ENCODE data around the gene DNAJC1.

The DNAJC1 gene

DNA sequence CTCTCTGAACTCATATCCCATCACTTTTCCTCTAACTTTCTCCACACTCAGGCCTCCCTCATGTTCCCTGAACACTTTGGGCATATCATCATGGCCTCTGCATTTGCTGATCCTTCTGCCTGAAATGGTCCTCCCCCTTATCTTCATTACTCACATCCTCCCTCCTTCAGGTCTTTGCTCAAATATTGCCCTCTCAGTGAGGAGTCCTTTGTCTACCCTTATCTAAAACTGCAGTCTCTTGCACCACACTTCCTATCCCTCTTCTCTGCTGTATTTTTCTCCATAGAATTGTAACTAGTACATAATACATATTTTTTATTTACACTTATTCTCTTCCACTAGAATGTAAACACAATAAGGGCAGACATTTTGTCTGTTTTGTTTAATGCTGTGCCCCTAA lies 41.7 kb downstream of the DNAJC1 start:
- DNase-seq (ENCODE audit: low read depth in 2 of 2): no peak

GRCh38 chr10:21959998-21960397 lies 43.5 kb downstream of the DNAJC1 start:
- no peak for DNase-seq (ENCODE audit: low read depth in 2 of 2)

DNA sequence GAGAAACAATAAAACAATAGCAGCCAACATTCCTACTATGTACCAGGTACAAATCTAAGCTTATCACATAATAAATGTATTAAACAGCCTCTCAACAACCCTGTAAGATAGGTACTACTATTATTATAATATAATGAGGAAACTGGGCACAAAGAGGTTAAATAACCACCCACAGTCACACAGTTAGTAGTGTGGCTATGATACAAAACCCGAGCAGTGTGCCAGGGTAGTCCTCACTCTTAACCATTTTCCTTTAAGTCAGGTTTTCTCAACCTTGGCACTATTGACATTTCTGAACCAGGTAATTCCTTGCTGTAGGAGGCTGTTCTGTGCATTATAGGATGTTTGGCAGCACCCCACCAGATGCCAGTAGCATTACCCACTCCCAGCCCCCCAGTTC lies 48.8 kb downstream of the DNAJC1 start:
- DNase-seq (ENCODE audit: low read depth in 2 of 2): no peak

DNA sequence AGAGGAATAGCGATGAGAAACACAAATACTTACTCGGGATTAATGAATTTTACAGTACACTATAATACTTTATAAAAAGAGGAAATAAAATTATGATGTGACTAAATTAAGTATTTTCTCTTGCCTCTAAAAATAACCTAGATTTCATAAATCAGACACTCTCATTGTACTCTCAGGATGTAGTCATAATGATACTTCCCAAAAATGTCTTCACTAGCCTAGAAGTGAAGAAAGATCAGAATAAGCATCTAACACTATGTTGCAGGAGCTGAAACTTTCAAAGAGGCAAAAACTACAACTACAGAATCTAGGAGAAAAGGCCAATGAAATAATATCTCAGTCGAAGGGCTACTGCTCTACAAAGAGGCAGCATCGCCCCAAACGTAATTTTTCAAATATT lies 49.4 kb downstream of the DNAJC1 start:
- no peak for DNase-seq (ENCODE audit: low read depth in 2 of 2)

GRCh38 chr10:21953585-21954057 lies 49.9 kb downstream of the DNAJC1 start:
- DNase-seq (ENCODE audit: low read depth in 2 of 2): no peak

DNA sequence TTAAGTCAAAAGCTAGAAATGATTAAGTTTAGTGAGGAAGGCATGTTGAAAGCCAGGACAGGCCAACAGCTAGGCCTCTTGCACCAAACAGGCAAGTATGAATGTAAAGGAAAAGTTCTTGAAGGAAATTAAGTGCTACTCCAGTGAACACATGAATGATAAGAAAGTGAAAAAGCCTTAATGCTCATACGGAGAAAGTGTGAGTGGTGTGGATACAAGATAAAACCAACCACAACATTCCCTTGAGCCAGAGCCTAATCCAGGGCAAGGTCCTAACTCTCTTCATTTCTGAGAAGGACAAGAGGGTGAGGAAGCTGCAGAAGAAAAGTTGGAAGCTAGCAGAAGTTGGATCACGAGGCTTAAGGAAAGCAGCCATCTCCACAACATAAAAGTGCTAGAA lies 53.0 kb downstream of the DNAJC1 start:
- DNase-seq (ENCODE audit: low read depth in 2 of 2): no peak

- DNase-seq (ENCODE audit: low read depth in 2 of 2): no peak
These were observed 56.6 kb downstream of the DNAJC1 start for GRCh38 chr10:21946946-21947345.

DNA sequence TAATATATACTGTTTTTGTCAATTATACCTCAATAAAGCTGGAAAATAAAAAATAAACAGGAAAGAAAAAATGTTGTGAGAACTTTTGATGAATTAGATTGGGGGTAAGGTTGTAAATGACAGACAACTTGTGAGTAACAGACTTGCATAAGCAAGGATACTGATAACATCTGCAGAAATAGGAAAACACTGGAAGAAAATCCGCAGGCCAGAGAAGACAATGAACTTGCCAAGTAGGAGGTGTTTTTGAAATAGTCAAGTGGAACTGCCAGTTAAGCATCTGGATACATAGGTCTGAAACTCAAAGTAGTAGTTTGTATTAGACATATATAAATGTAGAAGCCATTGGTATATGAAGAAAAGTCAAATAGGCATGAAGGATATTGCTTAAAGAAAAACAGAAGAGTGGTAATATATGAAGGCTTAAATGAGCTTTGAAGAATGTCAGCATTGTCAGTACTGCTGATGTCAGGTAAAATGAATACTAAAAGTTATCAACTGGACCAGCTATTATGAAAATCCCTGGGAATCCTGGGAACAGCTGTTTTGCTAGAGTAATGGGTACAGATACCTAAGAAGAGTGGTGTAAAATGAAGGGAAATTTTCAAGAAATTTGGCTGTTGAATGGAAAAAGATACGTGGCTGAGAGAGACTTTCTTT lies 58.7 kb downstream of the DNAJC1 start:
- DNase-seq (ENCODE audit: low read depth in 2 of 2): no peak

GRCh38 chr10:21943633-21944265 lies 59.8 kb downstream of the DNAJC1 start:
- DNase-seq (ENCODE audit: low read depth in 2 of 2): no peak

DNA sequence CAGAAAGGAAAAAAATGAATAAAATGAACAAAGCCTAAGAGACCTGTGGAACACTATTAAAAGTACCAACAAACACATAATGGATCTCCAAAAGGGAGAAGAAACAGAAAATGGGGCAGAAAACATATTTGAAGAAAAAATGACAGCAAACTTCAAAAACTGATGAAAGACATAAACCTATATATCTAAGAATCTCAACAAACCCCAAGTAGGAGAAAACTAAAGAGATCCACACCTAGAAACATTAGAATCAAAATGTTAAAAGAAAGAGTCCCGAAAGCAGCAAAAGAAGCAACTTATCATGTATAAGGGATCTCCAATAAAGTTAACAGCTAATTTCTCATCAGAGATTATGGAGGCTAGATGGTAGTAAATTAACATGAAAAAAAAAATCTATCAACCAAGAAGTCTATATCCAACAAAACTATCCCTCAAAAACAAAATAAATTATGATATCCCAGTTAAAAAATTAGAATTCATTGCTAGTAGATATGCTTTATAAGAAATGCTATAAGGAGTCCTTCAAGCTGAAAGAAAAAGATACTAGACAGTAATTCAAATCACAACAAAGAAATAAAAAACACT lies 68.0 kb downstream of the DNAJC1 start:
- DNase-seq (ENCODE audit: low read depth in 2 of 2): no peak

- no peak for DNase-seq (ENCODE audit: low read depth in 2 of 2)
These were observed 69.2 kb downstream of the DNAJC1 start for GRCh38 chr10:21934307-21934706.

DNA sequence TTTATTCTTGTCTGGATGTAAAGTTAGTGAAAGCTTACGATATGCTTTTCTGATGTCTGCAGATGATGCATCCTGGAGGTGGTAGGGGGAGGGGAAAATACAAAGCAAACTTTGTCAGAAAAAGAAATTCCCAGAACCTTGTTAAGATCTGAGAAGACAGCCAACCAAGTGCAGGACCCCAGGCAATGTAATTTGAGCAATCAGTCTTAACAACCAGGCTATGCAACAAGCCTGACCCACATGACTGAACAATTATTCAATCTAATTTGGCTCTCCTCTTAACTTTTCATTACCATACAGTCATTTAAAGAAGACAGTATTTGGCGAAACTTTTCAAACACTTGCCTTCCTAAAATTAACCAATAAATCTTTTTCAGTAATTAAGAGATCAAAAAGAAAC lies 74.5 kb downstream of the DNAJC1 start:
- no peak for DNase-seq (ENCODE audit: low read depth in 2 of 2)

- DNase-seq (ENCODE audit: low read depth in 2 of 2): no peak
These were observed 75.7 kb downstream of the DNAJC1 start for GRCh38 chr10:21927631-21928353.

- DNase-seq (ENCODE audit: low read depth in 2 of 2): no peak
These were observed 76.6 kb downstream of the DNAJC1 start for GRCh38 chr10:21926949-21927348.

DNA sequence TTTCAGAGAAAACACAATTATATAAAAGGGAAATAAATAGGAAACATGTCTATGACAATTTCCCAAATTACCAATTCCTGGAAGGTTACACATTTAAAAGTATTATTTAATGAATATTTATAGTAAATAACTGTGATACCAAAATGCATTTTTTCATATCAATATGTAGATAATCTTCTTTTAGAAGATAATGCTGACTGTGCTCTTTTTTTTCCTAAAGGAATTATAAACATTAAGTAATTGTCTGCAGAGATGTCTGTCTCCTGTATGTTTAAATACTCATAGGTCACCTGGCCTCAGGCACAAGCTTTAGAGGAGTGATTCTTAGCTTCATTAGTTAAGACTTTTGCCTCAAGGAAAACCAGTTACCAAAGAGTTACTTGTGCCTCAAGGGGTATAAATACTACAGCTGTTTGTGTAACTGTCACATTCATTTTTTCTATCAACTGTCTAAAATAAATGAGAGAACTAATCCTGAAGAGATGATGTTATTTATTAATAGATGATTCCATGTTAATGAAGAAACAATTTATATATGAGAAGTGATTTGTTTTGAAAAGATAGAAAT lies 77.1 kb downstream of the DNAJC1 start:
- no peak for DNase-seq (ENCODE audit: low read depth in 2 of 2)

GRCh38 chr10:21925851-21926250 lies 77.7 kb downstream of the DNAJC1 start:
- no peak for DNase-seq (ENCODE audit: low read depth in 2 of 2)

DNA sequence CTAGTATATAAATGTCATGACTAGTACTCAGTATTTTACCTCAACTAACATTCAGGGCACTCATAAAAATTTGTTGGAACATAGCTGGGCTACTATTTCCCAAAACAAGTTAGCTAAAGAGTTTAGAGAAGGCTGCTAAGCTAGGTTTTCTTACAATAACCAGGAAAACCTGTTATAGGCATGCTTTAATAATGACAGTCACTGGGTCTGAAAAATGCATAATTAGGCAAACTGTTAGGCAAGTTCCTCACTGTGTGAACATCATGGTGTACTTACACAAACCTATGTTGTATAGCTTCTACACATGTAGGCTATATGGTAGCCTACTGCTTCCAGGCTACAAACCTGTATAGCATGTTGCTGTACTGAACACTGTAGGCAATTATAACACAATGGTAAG lies 79.0 kb downstream of the DNAJC1 start:
- DNase-seq (ENCODE audit: low read depth in 2 of 2): no peak

GRCh38 chr10:21920633-21921032 lies 82.9 kb downstream of the DNAJC1 start:
- DNase-seq (ENCODE audit: low read depth in 2 of 2): no peak

GRCh38 chr10:21919906-21920305 lies 83.6 kb downstream of the DNAJC1 start:
- DNase-seq (ENCODE audit: low read depth in 2 of 2): no peak

DNA sequence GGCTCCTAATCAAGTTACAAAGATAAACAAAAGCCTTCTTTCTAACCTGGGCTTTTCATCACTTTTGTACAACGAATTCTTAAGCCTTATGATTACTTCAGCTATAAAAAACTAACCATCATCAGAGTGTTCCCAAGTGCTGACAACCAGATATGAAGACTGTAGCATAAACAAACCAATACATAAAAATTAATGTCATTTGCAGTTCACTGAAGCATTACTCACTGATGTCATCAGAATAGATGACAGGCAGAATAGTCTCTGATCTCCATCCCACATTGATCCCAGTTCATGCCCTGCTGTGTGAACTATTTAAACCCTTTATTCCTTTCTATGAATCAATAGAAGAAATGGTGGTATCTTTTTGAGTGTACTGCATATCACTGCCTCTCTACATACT lies 84.4 kb downstream of the DNAJC1 start:
- DNase-seq (ENCODE audit: low read depth in 2 of 2): no peak

DNA sequence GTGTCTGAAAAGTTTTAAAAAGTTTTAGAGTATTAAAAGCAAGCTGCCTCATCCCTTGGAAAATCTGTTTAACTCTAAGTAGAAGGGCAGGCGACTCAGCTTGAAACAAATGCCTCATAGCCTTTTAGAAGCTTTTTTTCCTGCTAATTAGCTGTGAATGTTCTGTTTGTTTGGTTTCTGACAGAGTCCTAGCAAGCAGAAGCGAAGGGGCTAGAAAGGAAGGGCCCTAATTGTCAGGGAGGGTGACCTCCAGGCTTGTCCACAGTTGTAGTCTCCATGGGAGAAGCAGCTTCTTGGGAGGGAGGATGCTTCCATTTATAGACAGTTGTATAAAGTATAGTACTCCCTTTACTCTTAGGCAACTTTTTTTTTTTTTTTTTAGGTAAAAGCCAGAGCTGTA lies 90.9 kb downstream of the DNAJC1 start:
- DNase-seq (ENCODE audit: low read depth in 2 of 2): no peak

DNA sequence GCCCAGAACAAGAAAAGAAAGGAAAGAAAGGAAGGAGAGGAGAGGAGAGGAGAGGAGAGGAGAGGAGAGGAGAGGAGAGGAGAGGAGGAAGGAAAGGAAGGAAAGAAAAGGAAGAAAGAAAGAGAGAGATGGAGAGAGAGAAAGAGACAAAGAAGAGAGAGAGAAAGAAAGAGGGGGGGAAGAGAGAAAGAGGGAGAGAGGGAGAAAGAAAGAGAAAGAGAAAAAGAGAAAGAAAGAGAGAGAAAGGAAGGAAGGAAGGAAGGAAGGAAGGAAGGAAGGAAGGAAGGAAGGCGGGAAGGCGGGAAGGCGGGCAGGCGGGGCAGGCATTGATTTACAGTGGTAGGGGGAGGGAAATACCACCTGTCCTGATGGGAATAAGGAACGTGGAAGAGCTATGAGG lies 92.7 kb downstream of the DNAJC1 start:
- DNase-seq (ENCODE audit: low read depth in 2 of 2): no peak
